Breast epithelium (tissue), 3 donors: ENCODE measurements around the gene CTAG1A.

ENCODE experiments used
- POLR2A ChIP-seq: fragments of 450-650 bp; IDR thresholded peaks from one replicate; pipeline ENCODE4 v1.6.1; 2016; ENCODE audit warnings: antibody characterized with exemption, mild to moderate bottlenecking, moderate library complexity
- POLR2AphosphoS5 ChIP-seq, 3 donors: sonication (generic); formaldehyde crosslinking; IDR thresholded peaks; one replicate each; pipeline ENCODE4 v1.6.1; 2017; ENCODE audit warnings: antibody characterized with exemption in 3 of 3
- TF ChIP-seq, protein P1 (sequence below), 3 donors: fragments of 450-650 bp; IDR thresholded peaks; one replicate each; pipeline ENCODE4 v1.5.1; 2016 to 2017; ENCODE audit warnings: antibody characterized with exemption in 3 of 3, mild to moderate bottlenecking in 3 of 3, moderate library complexity in 3 of 3

DNA sequence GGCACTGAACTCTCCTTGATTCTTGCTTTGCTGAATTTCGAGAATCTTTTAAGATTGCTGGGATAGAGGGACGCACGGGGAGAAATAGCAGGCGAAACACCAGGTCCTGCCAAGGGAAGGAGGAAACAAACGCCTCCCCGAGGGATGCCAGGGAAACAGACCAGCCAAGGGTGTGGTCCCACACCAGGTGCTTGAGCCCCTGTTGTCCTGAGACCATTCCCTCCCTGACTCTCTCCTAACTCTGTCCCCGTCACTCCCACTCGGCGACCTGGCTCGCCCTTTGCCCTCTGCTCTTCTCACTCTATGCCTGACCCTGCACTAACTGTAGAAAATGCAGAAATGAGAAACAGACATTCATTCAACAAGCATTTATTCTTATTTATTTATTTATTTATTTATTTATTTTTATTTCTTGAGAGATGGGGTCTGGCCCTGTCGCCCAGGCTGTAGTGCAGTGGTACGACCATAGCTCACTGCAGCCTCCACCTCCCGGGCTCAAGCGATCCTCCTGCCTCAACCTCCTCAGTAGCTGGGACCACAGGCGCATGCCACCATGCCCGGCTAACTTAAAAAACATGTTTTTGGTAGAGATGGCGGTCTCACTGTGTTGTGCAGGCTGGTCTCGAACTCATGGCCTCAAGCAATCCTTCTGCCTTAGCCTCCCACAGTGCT, 18.0 kb downstream of the CTAG1A start:
- TF ChIP-seq, protein P1, sequence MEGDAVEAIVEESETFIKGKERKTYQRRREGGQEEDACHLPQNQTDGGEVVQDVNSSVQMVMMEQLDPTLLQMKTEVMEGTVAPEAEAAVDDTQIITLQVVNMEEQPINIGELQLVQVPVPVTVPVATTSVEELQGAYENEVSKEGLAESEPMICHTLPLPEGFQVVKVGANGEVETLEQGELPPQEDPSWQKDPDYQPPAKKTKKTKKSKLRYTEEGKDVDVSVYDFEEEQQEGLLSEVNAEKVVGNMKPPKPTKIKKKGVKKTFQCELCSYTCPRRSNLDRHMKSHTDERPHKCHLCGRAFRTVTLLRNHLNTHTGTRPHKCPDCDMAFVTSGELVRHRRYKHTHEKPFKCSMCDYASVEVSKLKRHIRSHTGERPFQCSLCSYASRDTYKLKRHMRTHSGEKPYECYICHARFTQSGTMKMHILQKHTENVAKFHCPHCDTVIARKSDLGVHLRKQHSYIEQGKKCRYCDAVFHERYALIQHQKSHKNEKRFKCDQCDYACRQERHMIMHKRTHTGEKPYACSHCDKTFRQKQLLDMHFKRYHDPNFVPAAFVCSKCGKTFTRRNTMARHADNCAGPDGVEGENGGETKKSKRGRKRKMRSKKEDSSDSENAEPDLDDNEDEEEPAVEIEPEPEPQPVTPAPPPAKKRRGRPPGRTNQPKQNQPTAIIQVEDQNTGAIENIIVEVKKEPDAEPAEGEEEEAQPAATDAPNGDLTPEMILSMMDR (IDR thresholded peaks at IDR 0.05): no peak
- TF ChIP-seq POLR2A: no peak
- no peak for TF ChIP-seq POLR2AphosphoS5 (IDR thresholded peaks at IDR 0.05)
